ENCODE measurements around the gene ZNF3. TPM values are rescaled to one million over a fixed set of nuclear protein-coding genes. Genes with fewer than 3 reads are reported as not detected.

Gene ZNF3
- total and polyA plus RNA-seq, 9 of the 15 experiments (the other 6 are each of a cell fraction or from before 2014, with no cell fraction given) = 30.0 to 64.9 (median 51.5) TPM

GRCh38 chr7:100081535-100082102 is at the start of gene ZNF3 (continued):
- TF ChIP-seq PATZ1 (CRISPR knock-in tag; IDR thresholded peaks at IDR 0.05; ENCODE audit: borderline replicate concordance) (0 out of 2 replicates have a peak, but pooled peaks have one; percentile 47), FOSL1 (tag; conservative IDR thresholded peaks at IDR 0.05) (peak; percentile 94), HBP1 (CRISPR knock-in tag; IDR thresholded peaks at IDR 0.05) (no peak), ZFP1 (CRISPR knock-in tag; IDR thresholded peaks at IDR 0.05) (no peak), CHD1 (IDR thresholded peaks at IDR 0.05; ENCODE audit: low read length) (no peak), CREB3 (tag; conservative IDR thresholded peaks at IDR 0.05; ENCODE audit: low read depth) (no peak), RCOR1 (IDR thresholded peaks at IDR 0.05; ENCODE audit: borderline replicate concordance in 1 of 2, low read depth in 2 of 2, low read length in 2 of 2) (peak; percentile 76 to 92; a peak in 3 of 4 replicates), FOXP1 (CRISPR knock-in tag; IDR thresholded peaks at IDR 0.05) (peak; percentile 95), ZMIZ1 (IDR thresholded peaks at IDR 0.05; ENCODE audit: low read depth in 2 of 2, low read length in 2 of 2) (peak; percentile 73 to 75; a peak in 3 of 4 replicates), MBD2 (IDR thresholded peaks at IDR 0.05; ENCODE audit: borderline replicate concordance, low read depth) (peak; percentile 63; the same call in 1 of the 2 replicates), ZNF232 (CRISPR knock-in tag; IDR thresholded peaks at IDR 0.05) (no peak), ZNF280A (IDR thresholded peaks at IDR 0.05; ENCODE audit: low read depth, partially characterized antibody) (no peak), KLF1 (tag; IDR thresholded peaks at IDR 0.05) (no peak), MXI1 (IDR thresholded peaks at IDR 0.05; ENCODE audit: low read depth, low read length) (peak; percentile 73; the same call in 1 of the 2 replicates), MAZ (CRISPR knock-in tag; conservative IDR thresholded peaks at IDR 0.05 in 1 of 2, IDR thresholded peaks at IDR 0.05 in 1 of 2) (peak; percentile 96 to 99), ESRRA (IDR thresholded peaks at IDR 0.05; ENCODE audit: borderline replicate concordance, low read depth) (peak; percentile 91; the same call in 1 of the 2 replicates)
